HCT116 (cell line): ENCODE data around the gene MBP. TPM values are rescaled to one million over a fixed set of nuclear protein-coding genes. Genes with fewer than 3 reads are reported as not detected.

Experiments used
- ATAC-seq: fragments of 200-7000 bp; cut with Tn5 transposase; 2 replicates; pipeline ENCODE4 v1.9.1; 2020; ENCODE audit warnings: mild to moderate bottlenecking, moderate library complexity
- BruUV-seq: library from RNA; stranded (reverse); fragments of 400-500 nt; replicated peaks from 2 replicates; lab custom pipeline; 2021; lab: Mats Ljungman, UMichigan
- CTCF ChIA-PET: fragments of 300-600 bp; sonication (Branson Sonifier 250); formaldehyde crosslinking; loops from one replicate; lab custom pipeline; 2021; ENCODE audit warnings: antibody characterized with exemption; lab: Charles Lee
- POLR2A ChIA-PET: fragments of 300-600, 350-600 bp; sonication (Branson Sonifier 250); formaldehyde crosslinking; loops from one replicate; lab custom pipeline; 2021; ENCODE audit warnings: antibody characterized with exemption; lab: Charles Lee
- RAD21 ChIA-PET, 2 experiments: fragments of 300-600 bp; sonication (Branson Sonifier 250); formaldehyde crosslinking; loops; one replicate each; lab custom pipeline; 2023; ENCODE audit warnings: low total read pairs in 2 of 2; ENCODE audit not compliant: uncharacterized antibody in 2 of 2, unreplicated experiment in 2 of 2, low non-redundant PET in 1 of 2; lab: Charles Lee
- DNase-seq: peaks from one replicate; pipeline ENCODE4 v3.0.0-alpha.2; 2010; ENCODE audit warnings: low read depth, low spot score
- H2AFZ ChIP-seq: fragments of 200-600 bp; shearing (Covaris generic), sonication (generic); 2 replicates; pipeline ENCODE4 v1.6.1; 2017; ENCODE audit warnings: low read depth, mixed run types, mixed read lengths, antibody characterized with exemption, low read length; ENCODE audit not compliant: poor library complexity, severe bottlenecking
- H3K27ac ChIP-seq: 2 replicates; pipeline ENCODE4 v1.5.1; 2012; ENCODE audit warnings: low read depth, low read length
- H3K27me3 ChIP-seq: fragments of 200-600 bp; sonication (generic); 2 replicates; pipeline ENCODE4 v1.6.1; 2016; ENCODE audit warnings: mixed run types, low read length, mixed read lengths; ENCODE audit not compliant: insufficient read depth
- H3K36me3 ChIP-seq, 2 experiments: fragments of 200-500 bp in 1 of 2; fragments of 200-600 bp in 1 of 2; sonication (Bioruptor generic) in 1 of 2; sonication (generic) in 1 of 2; 2 replicates each; pipeline versions ENCODE4 v1.5.1 to v1.6.1; 2014 to 2016; ENCODE audit warnings: low read length in 2 of 2, inconsistent platforms in 1 of 2, mixed read lengths in 1 of 2, mixed run types in 1 of 2; ENCODE audit not compliant: insufficient read depth in 2 of 2, control insufficient read depth in 1 of 2
- H3K4me1 ChIP-seq, 2 experiments: fragments of 200-600 bp in 1 of 2; sonication (generic) in 1 of 2; 2 replicates each; pipeline versions ENCODE4 v1.5.1 to v1.6.1; 2012 to 2017; ENCODE audit warnings: low read length in 2 of 2, inconsistent platforms in 1 of 2, mild to moderate bottlenecking in 1 of 2, mixed read lengths in 1 of 2, mixed run types in 1 of 2, moderate library complexity in 1 of 2; ENCODE audit not compliant: insufficient read depth in 2 of 2, control insufficient read depth in 1 of 2
- H3K4me2 ChIP-seq: fragments of 200-600 bp; sonication (generic); 2 replicates; pipeline ENCODE4 v1.6.1; 2017; ENCODE audit warnings: mixed run types, low read length, mixed read lengths
- H3K4me3 ChIP-seq, 2 experiments: fragments of 200-600 bp in 1 of 2; sonication (generic) in 1 of 2; replicated peaks in 1 of 2; 2 replicates each; pipeline ENCODE4 v1.5.1; 2011 to 2016; ENCODE audit warnings: low read length in 2 of 2, control low read depth in 1 of 2, low read depth in 1 of 2, mild to moderate bottlenecking in 1 of 2, mixed read lengths in 1 of 2, mixed run types in 1 of 2
- H3K79me2 ChIP-seq: fragments of 200-600 bp; sonication (generic); 2 replicates; pipeline ENCODE4 v1.6.1; 2017; ENCODE audit warnings: mild to moderate bottlenecking, mixed run types, low read length, moderate library complexity, mixed read lengths; ENCODE audit not compliant: insufficient read depth
- H3K9ac ChIP-seq: fragments of 200-600 bp; sonication (generic); 2 replicates; pipeline ENCODE4 v1.6.1; 2016; ENCODE audit warnings: low read length, mixed read lengths
- H3K9me2 ChIP-seq: fragments of 200-600 bp; sonication (generic), shearing (Covaris generic); 2 replicates; pipeline ENCODE4 v1.6.1; 2017; ENCODE audit warnings: mixed run types, mild to moderate bottlenecking, moderate library complexity; ENCODE audit not compliant: insufficient read depth
- H3K9me3 ChIP-seq, 2 experiments: fragments of 200-500 bp in 1 of 2; fragments of 200-600 bp in 1 of 2; sonication (Bioruptor generic) in 1 of 2; sonication (generic) in 1 of 2; 2 replicates each; pipeline ENCODE4 v1.6.1; 2014 to 2017; ENCODE audit warnings: low read length in 2 of 2, mixed read lengths in 2 of 2, inconsistent platforms in 1 of 2, low read depth in 1 of 2, mild to moderate bottlenecking in 1 of 2, mixed run types in 1 of 2, moderate library complexity in 1 of 2; ENCODE audit not compliant: control insufficient read depth in 1 of 2, insufficient read depth in 1 of 2
- H4K20me1 ChIP-seq: fragments of 200-600 bp; sonication (generic), shearing (Covaris generic); 2 replicates; pipeline ENCODE4 v1.6.1; 2017; ENCODE audit warnings: mixed run types, mild to moderate bottlenecking, moderate library complexity; ENCODE audit not compliant: insufficient read depth
- CBX3 ChIP-seq: IDR thresholded peaks from 2 replicates; pipeline ENCODE4 v1.6.1; 2012; ENCODE audit warnings: low read depth
- CEBPB ChIP-seq: IDR thresholded peaks from 2 replicates; pipeline ENCODE4 v1.6.1; 2012; ENCODE audit warnings: low read depth
- EGR1 ChIP-seq: IDR thresholded peaks from 2 replicates; pipeline ENCODE4 v1.6.1; 2012; ENCODE audit warnings: low read depth
- EZH2 ChIP-seq: fragments of 200-600 bp; sonication (generic); IDR thresholded peaks from 2 replicates; pipeline ENCODE4 v1.6.1; 2017; ENCODE audit warnings: antibody characterized with exemption, mixed run types
- EZH2phosphoT487 ChIP-seq: fragments of 200-600 bp; IDR thresholded peaks from 2 replicates; pipeline ENCODE4 v1.6.1; 2018; ENCODE audit warnings: antibody characterized with exemption, borderline replicate concordance
- FOSL1 ChIP-seq: IDR thresholded peaks from 2 replicates; pipeline ENCODE4 v1.6.1; 2012; ENCODE audit warnings: low read depth
- JUND ChIP-seq: IDR thresholded peaks from 2 replicates; pipeline ENCODE4 v1.6.1; 2012
- POLR2A ChIP-seq: IDR thresholded peaks from 2 replicates; pipeline ENCODE4 v1.7.0; 2011; ENCODE audit warnings: borderline replicate concordance; ENCODE audit not compliant: insufficient read depth, insufficient read length; ENCODE audit errors: extremely low read depth
- SIN3A ChIP-seq: IDR thresholded peaks from 2 replicates; pipeline ENCODE4 v1.6.1; 2012; ENCODE audit warnings: low read depth
- SP1 ChIP-seq: IDR thresholded peaks from 2 replicates; pipeline ENCODE4 v1.6.1; 2012; ENCODE audit warnings: low read depth
- SRF ChIP-seq: IDR thresholded peaks from 2 replicates; pipeline ENCODE4 v1.6.1; 2012; ENCODE audit warnings: low read depth
- TCF7L2 ChIP-seq: IDR thresholded peaks from 2 replicates; pipeline ENCODE4 v1.7.0; 2011; ENCODE audit warnings: borderline replicate concordance, inconsistent platforms; ENCODE audit not compliant: insufficient read depth, insufficient read length; ENCODE audit errors: extremely low read depth
- YY1 ChIP-seq: IDR thresholded peaks from 2 replicates; pipeline ENCODE4 v1.6.1; 2011; ENCODE audit warnings: low read length, low read depth, moderate library complexity, mild to moderate bottlenecking; ENCODE audit not compliant: insufficient replicate concordance; ENCODE audit errors: extremely low read depth
- ZFX ChIP-seq: fragments of 450-650 bp; IDR thresholded peaks from 2 replicates; pipeline ENCODE4 v1.6.1; 2017
- ZNF274 ChIP-seq: fragments of 200-500 bp; sonication (Bioruptor generic); IDR thresholded peaks from 2 replicates; pipeline ENCODE4 v1.6.1; 2014; ENCODE audit warnings: mild to moderate bottlenecking, low read depth, low read length, inconsistent platforms
- intact Hi-C: fragments of 100-400 bp; cut with micrococcal nuclease; formaldehyde crosslinking; loops from 2 replicates; pipeline ENCODE4 v1.10.0; 2022
- total RNA-seq: library from RNA; stranded (reverse); gene quantifications from one replicate; pipeline ENCODE4 v1.2.1, GENCODE V29; 2021; ENCODE audit not compliant: unreplicated experiment
- TF ChIP-seq, protein P1 (sequence below), 3 experiments: fragments of 200-600 bp in 1 of 3; sonication (generic) in 1 of 3; IDR thresholded peaks in 2 of 3; conservative IDR thresholded peaks in 1 of 3; 2 replicates each; pipeline ENCODE4 v1.5.1; 2012 to 2017; ENCODE audit warnings: low read depth in 2 of 3, low read length in 2 of 3, antibody characterized with exemption in 1 of 3, borderline replicate concordance in 1 of 3, control low read depth in 1 of 3, mild to moderate bottlenecking in 1 of 3, mixed read lengths in 1 of 3, mixed run types in 1 of 3, moderate library complexity in 1 of 3; ENCODE audit not compliant: insufficient read depth in 1 of 3
- TF ChIP-seq, protein P2 (sequence below): IDR thresholded peaks from 2 replicates; pipeline ENCODE4 v1.6.1; 2012; ENCODE audit warnings: low read depth
- TF ChIP-seq, protein P3 (sequence below): IDR thresholded peaks from 2 replicates; pipeline ENCODE4 v1.6.1; 2012

MBP gene
- total RNA-seq, 1 experiment from 2014 or later: 34.9 TPM

DNA sequence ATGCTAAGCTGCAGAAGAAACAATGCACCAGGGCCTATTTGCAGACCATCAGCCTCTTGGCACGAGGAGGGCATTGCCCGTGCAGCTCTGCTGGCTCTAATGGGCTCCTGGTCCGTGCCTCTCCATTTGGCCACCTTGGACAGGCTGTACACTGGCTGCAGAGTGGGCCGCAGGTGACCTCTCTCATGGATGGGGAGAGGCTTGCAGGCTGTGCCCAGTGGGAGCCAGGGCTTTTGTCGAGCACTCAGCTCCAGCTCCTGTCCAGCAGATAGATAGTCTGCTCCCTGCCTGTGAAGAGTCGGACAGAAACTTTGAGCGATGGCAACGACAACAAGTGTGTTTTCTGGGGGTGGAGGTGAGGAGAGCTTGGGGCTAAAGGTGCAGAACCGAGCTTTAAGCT is 100.9 kb downstream of the MBP start:
- no TSS peak for BruUV-seq
- POLR2A ChIA-PET: no interaction called here
- Histone ChIP-seq H3K36me3 (no peaks in the 10 kb centered on the region), H4K20me1 (no peaks in the 10 kb centered on the region), H3K4me1 (no peaks in the 10 kb centered on the region), H3K27me3 (no peaks in the 10 kb centered on the region), H3K4me2 (no peak overlapping the region), H3K9ac (no peak overlapping the region), H3K79me2 (peaks cover 7% of the 10 kb centered on the region; the same call in 1 of the 2 replicates), H3K9me2 (no peaks in the 10 kb centered on the region), H3K4me3 (no peak overlapping the region), H3K9me3 (no peaks in the 10 kb centered on the region), H2AFZ (no peak overlapping the region), H3K27ac (no peak overlapping the region)
- DNase-seq (no peak), ATAC-seq (no peak)
- intact Hi-C loops: no loop called here
- TF ChIP-seq EZH2phosphoT487: no peak
- TF ChIP-seq EGR1: no peak
- no peak for TF ChIP-seq FOSL1
- TF ChIP-seq, protein P1, sequence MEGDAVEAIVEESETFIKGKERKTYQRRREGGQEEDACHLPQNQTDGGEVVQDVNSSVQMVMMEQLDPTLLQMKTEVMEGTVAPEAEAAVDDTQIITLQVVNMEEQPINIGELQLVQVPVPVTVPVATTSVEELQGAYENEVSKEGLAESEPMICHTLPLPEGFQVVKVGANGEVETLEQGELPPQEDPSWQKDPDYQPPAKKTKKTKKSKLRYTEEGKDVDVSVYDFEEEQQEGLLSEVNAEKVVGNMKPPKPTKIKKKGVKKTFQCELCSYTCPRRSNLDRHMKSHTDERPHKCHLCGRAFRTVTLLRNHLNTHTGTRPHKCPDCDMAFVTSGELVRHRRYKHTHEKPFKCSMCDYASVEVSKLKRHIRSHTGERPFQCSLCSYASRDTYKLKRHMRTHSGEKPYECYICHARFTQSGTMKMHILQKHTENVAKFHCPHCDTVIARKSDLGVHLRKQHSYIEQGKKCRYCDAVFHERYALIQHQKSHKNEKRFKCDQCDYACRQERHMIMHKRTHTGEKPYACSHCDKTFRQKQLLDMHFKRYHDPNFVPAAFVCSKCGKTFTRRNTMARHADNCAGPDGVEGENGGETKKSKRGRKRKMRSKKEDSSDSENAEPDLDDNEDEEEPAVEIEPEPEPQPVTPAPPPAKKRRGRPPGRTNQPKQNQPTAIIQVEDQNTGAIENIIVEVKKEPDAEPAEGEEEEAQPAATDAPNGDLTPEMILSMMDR (IDR thresholded peaks at IDR 0.05 in 2 of 3, conservative IDR thresholded peaks at IDR 0.05 in 1 of 3; ENCODE audit: borderline replicate concordance in 1 of 3, insufficient read depth in 1 of 3, low read depth in 2 of 3, low read length in 2 of 3): no peak
- TF ChIP-seq SRF: no peak
- TF ChIP-seq CEBPB: no peak
- no peak for TF ChIP-seq SP1
- TF ChIP-seq, protein P2, sequence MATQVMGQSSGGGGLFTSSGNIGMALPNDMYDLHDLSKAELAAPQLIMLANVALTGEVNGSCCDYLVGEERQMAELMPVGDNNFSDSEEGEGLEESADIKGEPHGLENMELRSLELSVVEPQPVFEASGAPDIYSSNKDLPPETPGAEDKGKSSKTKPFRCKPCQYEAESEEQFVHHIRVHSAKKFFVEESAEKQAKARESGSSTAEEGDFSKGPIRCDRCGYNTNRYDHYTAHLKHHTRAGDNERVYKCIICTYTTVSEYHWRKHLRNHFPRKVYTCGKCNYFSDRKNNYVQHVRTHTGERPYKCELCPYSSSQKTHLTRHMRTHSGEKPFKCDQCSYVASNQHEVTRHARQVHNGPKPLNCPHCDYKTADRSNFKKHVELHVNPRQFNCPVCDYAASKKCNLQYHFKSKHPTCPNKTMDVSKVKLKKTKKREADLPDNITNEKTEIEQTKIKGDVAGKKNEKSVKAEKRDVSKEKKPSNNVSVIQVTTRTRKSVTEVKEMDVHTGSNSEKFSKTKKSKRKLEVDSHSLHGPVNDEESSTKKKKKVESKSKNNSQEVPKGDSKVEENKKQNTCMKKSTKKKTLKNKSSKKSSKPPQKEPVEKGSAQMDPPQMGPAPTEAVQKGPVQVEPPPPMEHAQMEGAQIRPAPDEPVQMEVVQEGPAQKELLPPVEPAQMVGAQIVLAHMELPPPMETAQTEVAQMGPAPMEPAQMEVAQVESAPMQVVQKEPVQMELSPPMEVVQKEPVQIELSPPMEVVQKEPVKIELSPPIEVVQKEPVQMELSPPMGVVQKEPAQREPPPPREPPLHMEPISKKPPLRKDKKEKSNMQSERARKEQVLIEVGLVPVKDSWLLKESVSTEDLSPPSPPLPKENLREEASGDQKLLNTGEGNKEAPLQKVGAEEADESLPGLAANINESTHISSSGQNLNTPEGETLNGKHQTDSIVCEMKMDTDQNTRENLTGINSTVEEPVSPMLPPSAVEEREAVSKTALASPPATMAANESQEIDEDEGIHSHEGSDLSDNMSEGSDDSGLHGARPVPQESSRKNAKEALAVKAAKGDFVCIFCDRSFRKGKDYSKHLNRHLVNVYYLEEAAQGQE: no peak
- TF ChIP-seq, protein P3, sequence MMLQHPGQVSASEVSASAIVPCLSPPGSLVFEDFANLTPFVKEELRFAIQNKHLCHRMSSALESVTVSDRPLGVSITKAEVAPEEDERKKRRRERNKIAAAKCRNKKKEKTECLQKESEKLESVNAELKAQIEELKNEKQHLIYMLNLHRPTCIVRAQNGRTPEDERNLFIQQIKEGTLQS: no peak
- TF ChIP-seq YY1: no peak
- TF ChIP-seq SIN3A: no peak
- TF ChIP-seq CBX3: no peak
- no peak for TF ChIP-seq ZFX
- no peak for TF ChIP-seq TCF7L2
- TF ChIP-seq JUND: no peak
- no peak for TF ChIP-seq ZNF274
- no peak for TF ChIP-seq EZH2
- TF ChIP-seq POLR2A: no peak
- RAD21 ChIA-PET: no interaction called here
- CTCF ChIA-PET: no interaction called here
